HEK293 (cell line): ENCODE measurements around the gene ADA.

Source experiments
- CTCF ChIP-seq: fragments of 450-650 bp; formaldehyde crosslinking; IDR thresholded peaks from 2 replicates; pipeline ENCODE4 v1.5.1; 2016; ENCODE audit warnings: missing biosample characterization, missing genetic modification characterization
- SETDB1 ChIP-seq: IDR thresholded peaks from one replicate; pipeline ENCODE4 v1.6.1; 2017; ENCODE audit warnings: mild to moderate bottlenecking, low read length, moderate library complexity, mixed read lengths; ENCODE audit not compliant: insufficient read length
- ZBTB21 ChIP-seq: fragments of 450-650 bp; formaldehyde crosslinking; IDR thresholded peaks from 2 replicates; pipeline ENCODE4 v1.5.1; 2017; ENCODE audit warnings: missing biosample characterization, missing genetic modification characterization
- ZNF10 ChIP-seq: fragments of 450-650 bp; formaldehyde crosslinking; IDR thresholded peaks from 2 replicates; pipeline ENCODE4 v1.5.1; 2017; ENCODE audit warnings: missing biosample characterization, missing genetic modification characterization
- ZNF175 ChIP-seq: fragments of 450-650 bp; formaldehyde crosslinking; IDR thresholded peaks from 2 replicates; pipeline ENCODE4 v1.5.1; 2016; ENCODE audit warnings: missing biosample characterization, missing genetic modification characterization
- ZNF239 ChIP-seq: fragments of 450-650 bp; formaldehyde crosslinking; IDR thresholded peaks from 2 replicates; pipeline ENCODE4 v1.5.1; 2016; ENCODE audit warnings: missing biosample characterization, missing genetic modification characterization
- ZNF473 ChIP-seq: fragments of 450-650 bp; formaldehyde crosslinking; IDR thresholded peaks from 2 replicates; pipeline ENCODE4 v1.5.1; 2017; ENCODE audit warnings: missing biosample characterization, missing genetic modification characterization
- ZNF510 ChIP-seq: fragments of 450-650 bp; formaldehyde crosslinking; IDR thresholded peaks from 2 replicates; pipeline ENCODE4 v1.5.1; 2018; ENCODE audit warnings: mild to moderate bottlenecking, missing genetic modification characterization, missing biosample characterization; ENCODE audit not compliant: insufficient replicate concordance
- ZNF664 ChIP-seq: fragments of 450-650 bp; formaldehyde crosslinking; IDR thresholded peaks from 2 replicates; pipeline ENCODE4 v1.5.1; 2016; ENCODE audit warnings: missing biosample characterization, missing genetic modification characterization

- TF ChIP-seq ZNF10 (tag by site-specific recombination), result no peak
- TF ChIP-seq CTCF (tag by site-specific recombination), result no peak
- no peak for TF ChIP-seq ZNF175
- no peak for TF ChIP-seq ZBTB21 (tag by site-specific recombination)
- TF ChIP-seq ZNF510 (tag by site-specific recombination), result no peak
- no peak for TF ChIP-seq SETDB1
- no peak for TF ChIP-seq ZNF239 (tag by site-specific recombination)
- TF ChIP-seq ZNF473, result no peak
- no peak for TF ChIP-seq ZNF664 (tag by site-specific recombination)
These were observed 36.6 kb upstream of the ADA start for GRCh38 chr20:44688053-44688625.
